ENCODE data around the gene RCAN2.
A peak's percentile ranks its signal among the peaks of the same experiment; 100 is the strongest.

The RCAN2 gene

DNA sequence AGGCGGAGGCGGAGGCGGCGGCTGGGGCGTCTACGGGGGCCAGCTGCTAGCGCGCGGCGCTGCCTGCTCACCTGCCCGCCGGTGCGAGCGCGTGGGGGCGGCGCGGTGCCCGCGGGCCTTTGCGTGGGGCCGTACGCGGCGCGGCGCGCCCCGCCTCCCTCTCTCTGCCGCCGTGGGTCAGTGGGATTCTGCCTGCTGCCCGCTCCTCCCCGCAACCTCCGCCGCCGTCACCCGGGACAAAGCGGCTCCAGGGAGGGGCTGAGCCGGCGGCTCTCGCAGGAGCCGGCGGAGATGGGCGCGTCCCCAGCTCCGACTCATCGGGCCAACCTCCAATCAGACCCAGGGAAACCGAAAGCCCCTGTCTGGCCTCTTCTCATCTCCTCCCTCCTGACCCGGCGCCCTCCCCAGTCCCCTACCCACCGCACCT lies at the start of gene RCAN2:
Gene RCAN2, minus strand, starts transcription at position 249 of the 427 bp plus-strand sequence.
- DNase-seq (ENCODE audit: insufficient read length, low spot score) (peak; percentile 48), FAIRE-seq (no peak)

DNA sequence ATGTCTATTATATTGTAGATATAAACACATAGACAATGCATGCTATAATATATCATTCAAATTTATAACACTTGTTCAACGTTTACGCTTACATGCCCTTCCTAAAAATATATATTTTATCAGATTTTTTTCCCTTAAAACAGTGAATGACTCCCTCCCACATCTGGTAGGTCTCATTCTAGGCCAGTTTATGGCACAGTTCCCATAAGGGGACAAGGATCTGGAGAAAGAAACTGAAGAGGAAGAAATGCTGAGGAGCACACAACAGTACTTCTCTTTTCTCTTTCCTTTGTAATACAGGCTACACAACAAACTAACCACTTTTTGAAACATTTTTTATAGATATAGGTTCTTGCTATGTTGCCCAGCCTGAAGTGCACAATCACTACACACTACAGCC lies 48.6 kb upstream of the RCAN2 start:
- no peak for FAIRE-seq
- DNase-seq (ENCODE audit: insufficient read length, low spot score) = no peak

DNA sequence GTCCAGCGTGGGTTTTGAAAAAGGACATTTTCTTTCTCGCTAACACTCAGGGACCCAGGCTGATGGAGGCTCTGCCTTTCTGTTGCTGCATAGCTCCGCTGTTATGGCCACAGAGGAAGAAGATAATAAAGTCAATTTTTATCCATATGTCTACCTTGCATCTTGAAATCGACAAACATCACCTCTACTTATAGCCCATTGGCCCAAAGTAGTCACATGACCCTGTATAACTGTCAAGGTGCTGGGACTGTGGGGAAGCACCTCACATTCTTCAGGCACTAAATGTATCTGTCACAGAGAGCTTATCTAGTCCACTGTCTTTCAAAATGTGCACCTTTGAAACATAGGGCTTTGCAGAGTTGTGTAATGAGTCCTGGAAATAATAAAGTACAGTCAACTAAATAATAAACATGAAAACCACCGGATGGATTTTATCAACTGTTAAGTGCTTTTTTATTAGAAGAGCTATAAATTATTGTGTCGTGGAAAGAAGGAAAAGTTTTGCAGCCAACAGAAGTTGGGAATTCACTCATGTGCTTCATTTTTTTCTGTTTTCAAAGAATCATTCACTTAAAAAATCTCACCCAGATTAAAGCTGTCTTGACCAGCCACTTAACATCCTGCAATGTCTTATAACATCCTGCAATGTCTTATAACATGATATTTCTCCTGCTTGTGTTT lies 47.7 kb upstream of the RCAN2 start:
- FAIRE-seq (no peak), DNase-seq (ENCODE audit: insufficient read length, low spot score) (no peak)

DNA sequence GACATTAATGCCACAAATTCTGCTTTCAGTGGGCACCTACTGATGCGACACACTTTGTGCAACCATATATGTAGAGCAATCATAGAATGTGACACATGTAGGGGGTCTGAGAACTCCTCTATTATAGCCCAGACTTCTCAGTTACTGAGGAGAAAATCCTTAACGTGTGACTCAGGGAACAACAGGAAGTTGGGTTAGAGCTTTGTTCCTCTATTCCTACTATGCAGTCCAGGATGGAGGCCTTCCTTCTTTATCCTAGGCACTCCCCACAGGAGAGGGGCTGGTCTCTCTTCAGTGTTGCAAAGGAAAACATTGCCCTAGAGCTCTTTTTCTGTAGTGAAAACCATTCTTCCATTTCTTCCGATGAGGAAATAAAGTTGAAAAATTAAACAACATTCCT lies 39.6 kb upstream of the RCAN2 start:
- no peak for FAIRE-seq
- no peak for DNase-seq (ENCODE audit: insufficient read length, low spot score)

DNA sequence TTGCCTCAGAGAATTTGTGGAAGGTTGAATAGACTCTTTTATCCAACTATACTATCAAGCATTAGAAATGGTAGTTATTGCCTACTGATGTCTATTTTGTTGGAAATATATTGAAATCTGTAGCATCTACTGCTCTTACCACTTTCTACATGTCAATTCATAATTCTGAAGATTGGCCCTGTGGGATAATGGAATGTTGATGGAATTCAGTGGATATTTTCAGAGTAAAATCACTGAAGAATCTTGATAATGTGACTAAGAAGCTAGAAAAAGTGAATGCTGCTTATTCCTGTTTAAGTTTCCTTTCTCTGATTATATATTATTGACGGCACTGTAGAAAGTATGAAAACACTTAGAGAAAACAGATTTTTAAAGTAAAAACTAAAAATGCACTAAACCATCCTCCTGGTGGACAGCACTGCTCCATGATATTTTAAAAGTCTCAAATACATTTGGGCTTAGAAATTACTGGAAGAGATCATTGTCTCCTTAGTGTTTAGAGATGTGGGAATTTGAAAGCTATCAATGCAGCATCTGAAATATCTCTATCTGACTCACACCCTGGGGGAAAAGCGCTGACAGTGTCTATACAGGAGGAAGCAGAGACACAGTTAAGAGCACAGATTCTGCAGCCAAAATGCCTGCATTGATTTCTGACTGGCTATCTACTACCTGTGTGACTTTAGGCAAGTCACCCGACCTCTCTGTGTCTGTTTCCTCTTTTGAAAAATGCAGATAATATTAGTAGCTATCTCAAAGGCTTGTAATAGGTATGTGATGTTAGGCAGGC lies 37.9 kb upstream of the RCAN2 start:
- no peak for DNase-seq (ENCODE audit: insufficient read length, low spot score)
- FAIRE-seq = no peak

DNA sequence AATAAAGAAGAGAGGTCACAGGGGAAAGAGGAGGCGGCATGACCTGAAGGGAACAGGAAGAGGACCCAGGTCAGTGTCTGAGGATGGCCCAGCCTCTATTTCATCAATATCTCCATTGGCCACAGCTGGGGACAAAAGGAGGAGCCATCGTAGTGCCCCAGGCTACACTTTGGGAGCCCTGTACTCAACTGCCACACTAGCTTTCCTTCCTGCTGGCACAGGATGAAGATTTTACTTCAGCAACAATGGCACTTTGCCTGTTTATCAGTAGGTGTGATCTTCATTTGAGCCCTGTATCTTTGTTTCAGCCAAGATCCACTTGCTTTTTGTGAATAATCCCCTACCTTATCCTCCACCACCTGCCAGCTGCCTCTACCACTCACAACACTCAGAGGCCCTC lies 35.4 kb upstream of the RCAN2 start:
- DNase-seq (ENCODE audit: insufficient read length, low spot score) (no peak), FAIRE-seq (no peak)

DNA sequence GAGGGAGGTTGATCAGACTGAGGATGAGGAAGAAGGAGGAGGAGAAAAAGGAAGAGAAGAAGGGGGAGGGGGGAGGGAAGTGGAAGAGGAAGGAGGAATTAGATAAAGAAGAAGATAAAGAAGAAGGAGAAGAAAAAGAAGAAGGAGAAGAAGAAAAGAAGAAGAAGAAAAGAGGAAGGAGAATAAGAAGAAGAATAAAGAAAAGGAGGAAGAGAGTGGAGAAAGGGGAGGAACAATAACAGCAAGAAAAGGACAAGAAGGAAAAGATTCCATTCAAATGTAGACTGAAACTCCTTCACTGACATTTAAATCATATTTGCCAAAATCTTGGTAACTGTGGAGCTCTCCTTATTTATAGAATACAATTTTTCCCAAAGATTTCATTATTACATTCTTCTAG lies 34.3 kb upstream of the RCAN2 start:
- DNase-seq (ENCODE audit: insufficient read length, low spot score) (no peak), FAIRE-seq (no peak)

DNA sequence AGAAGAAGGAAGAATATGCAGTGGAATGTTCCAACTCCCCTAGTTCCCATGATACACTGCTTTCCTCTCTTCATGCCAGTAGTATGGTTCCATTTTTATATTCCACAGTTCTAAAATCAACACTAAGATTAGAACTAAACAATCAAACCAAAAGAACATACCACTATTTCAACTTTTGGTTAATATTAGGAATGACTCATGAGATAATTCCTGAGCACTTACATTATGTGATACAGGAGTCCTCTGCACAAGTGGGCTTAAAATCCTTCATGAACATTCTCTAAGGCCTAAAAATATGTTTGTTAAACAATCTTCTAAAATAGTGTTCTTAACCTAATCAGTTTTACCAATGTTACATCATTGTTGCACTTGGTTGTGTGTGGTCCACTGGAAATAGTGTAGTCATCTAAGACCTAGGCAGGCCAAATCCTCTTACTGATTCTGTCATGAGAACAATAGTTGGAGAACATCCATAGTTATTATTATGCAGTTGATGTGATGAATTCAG lies 30.3 kb upstream of the RCAN2 start:
- DNase-seq (ENCODE audit: insufficient read length, low spot score) (no peak), FAIRE-seq (no peak)

DNA sequence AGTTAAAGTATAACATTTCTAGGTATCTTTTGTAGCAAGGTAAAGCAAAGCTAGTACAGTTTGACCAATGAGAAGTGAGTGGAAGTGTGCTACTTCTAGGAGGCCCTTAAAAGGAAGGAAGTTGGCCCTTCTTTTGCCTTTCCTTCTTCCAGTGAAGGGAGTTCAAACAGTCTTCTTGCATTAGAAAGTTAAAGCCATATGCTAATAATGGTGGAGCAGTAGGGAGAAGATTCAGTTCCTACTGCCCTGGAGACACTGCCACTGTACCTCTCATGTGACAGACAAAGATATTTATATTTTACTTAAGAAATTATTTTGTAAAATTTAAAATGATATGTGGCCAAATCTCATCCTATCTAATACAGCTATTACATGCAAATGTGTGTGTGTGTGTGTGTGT lies 26.0 kb upstream of the RCAN2 start:
- no peak for DNase-seq (ENCODE audit: insufficient read length, low spot score)
- no peak for FAIRE-seq

DNA sequence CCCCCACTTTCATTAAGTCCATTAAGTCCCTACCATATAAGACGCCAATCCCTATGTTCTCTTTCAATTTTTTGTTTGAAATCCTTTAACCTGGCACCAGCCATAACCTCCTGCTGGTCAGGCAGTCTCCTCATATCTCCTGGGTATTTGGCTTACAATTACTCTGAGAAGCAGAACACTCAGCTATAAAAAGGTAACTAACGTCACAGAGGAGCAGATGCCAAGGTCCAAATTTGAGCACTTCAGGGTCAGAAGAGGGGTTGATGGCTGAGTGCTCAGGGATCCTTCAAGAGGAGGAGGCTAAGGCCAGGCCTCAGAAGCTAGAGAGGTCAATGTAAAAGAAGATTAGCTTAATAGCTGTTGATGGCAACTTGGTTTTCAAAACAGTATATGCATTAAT lies 22.3 kb upstream of the RCAN2 start:
- DNase-seq (ENCODE audit: insufficient read length, low spot score) = no peak
- FAIRE-seq = no peak

DNA sequence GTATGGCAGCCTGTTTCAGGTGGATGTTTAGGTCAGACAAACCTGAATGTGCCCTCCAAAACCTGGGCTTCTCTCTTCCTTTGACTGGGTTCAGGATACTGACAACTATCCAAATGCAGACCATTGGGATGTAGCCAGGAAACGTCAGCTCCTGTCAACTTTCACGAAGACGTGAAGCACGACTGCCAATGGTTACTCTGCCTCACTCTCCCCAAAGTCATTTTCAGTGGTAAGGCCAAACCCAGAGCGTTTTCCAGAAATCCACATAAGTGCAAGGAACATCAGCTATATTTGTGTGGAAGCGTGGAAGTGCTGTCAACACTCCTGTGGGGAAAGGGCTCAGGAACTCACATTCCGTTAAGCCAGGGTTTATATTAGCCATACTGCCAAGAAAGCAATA lies 20.1 kb upstream of the RCAN2 start:
- DNase-seq (ENCODE audit: insufficient read length, low spot score) (no peak), FAIRE-seq (no peak)

DNA sequence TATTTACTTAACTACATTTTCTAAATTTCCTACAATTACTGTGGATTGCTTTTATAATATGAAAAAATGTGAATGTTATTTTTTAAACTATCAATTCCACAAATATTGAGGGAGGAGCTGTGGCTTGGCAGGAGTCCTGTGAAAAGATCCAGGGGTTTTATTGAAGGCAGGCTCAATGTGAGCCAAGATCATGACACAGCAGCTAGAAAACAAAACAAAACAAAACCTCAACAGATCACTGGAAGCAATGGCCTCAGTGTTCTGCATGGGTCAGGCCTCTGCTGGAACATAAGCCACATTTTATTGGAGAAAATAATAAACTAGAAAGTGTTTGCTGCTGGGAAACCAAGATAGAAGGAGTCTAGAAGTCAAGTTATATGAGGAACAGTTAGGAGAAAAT lies 19.4 kb upstream of the RCAN2 start:
- no peak for FAIRE-seq
- DNase-seq (ENCODE audit: insufficient read length, low spot score) = no peak

DNA sequence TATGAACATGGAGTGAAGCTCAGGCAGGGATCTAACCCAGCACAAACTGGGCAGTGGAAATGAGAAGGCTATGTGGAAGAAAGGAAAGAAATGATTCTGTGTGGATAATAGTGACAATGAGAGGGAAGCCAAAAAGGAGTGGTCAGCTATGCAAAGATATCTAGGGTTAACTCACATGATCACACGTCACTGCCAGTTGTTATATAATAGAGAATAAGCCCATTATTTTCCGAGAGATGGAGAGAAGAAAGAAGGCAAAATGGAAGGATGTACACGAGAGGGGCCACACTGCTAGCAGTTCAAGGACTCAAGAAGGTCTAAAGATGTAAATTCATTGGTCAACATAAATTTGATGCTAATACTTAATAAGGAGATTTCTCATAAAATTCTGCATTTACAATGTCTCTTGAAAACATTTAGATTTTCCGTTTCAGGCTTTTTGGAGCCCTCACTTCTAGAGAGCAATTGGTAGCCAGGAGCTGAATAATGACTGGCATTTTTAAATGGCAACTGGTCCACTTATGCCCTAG lies 18.8 kb upstream of the RCAN2 start:
- no peak for DNase-seq (ENCODE audit: insufficient read length, low spot score)
- FAIRE-seq = no peak

DNA sequence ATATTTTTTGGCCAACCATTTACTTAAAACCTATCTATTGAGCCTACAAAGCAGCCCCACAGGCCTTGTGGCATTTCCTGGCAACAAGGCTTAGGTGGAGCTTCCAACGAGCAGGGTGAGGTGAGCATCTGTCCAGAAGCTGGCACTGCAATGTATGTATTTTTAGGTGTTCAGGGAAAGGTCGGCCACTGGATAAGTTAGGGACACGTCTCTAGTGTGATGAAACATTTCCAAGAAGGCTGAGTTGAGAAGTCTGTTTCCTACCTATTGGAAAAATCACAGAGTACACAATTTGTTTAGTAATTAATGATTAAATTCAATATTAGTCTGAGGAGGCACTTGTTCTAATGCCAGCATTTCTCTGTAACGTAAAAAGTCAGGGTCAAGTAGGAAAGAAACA lies 17.8 kb upstream of the RCAN2 start:
- DNase-seq (ENCODE audit: insufficient read length, low spot score) = no peak
- FAIRE-seq = no peak

DNA sequence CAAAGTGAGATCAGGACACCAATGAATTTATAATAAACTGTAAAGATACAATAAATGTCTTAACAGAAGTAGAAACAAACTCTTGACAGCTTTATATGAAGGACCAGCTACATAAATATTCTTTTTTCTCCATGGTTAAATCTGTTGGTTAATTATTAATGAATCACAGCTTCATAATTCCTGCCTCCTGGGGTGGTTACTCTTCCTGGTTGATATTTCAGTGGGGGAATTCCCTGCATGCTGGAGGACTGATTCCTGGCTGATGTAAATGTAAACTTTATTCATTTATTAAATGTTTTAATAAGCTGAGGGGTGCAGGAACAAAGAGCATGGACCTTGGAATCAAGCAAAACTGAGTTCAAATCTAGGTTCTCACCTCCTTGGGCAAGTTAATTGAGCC lies 16.2 kb upstream of the RCAN2 start:
- no peak for DNase-seq (ENCODE audit: insufficient read length, low spot score)
- no peak for FAIRE-seq

DNA sequence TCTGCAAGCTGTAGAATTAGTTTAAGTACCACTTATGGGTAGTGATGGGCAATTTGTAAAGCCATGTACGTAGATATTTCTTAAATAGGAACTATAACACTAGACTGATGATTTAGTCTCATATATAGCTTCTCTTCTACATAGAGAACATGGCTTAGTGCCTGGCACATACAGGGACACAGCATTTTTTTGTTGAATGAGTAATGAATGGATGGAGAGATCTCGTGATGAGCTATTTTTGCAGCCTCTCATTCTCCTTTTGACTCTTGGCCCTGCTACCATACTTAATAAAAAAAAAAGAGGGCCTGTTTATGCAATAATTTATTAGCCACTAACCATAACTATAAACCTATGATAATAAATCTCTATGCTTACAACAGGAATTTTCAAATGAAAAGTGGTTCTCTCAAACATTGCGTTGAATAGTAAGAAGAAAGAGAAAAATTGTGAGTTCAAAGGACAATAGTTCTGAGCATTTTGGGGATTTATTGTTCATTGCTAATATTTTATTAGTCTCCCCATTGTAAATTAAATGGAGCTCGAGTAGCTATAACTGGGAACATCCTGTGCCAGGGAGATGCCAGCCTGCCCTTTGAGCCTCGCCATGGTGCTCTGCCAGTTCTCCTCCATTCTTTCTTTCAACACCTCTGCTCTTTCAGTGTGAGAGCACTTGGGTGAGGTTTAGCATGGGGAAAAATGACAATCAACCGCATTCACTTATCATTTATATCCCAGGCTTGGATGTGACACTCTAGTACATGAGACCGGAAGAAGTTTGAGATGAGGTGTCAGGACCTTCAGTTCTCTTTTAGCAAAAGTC lies 14.7 kb upstream of the RCAN2 start:
- FAIRE-seq = no peak
- DNase-seq (ENCODE audit: insufficient read length, low spot score) = no peak

DNA sequence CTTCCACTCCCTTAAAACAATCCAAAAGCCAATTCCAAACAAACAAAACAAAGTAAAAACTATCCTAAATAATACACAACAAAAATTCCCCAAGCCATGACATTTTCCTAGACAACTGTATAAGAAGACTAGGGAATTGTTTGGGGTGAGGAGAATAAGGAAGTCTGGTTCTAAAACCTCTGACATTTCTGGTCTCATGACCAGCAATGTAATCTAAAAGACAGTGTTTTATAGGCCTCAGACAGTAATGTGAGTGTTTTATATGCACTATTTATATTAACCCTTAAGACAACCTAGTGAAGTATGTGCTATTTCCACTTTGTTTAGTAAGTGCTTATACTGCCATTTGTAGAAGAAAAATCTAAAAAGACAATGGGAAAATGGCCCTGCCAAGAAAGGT lies 13.0 kb upstream of the RCAN2 start:
- DNase-seq (ENCODE audit: insufficient read length, low spot score) = no peak
- FAIRE-seq = no peak

DNA sequence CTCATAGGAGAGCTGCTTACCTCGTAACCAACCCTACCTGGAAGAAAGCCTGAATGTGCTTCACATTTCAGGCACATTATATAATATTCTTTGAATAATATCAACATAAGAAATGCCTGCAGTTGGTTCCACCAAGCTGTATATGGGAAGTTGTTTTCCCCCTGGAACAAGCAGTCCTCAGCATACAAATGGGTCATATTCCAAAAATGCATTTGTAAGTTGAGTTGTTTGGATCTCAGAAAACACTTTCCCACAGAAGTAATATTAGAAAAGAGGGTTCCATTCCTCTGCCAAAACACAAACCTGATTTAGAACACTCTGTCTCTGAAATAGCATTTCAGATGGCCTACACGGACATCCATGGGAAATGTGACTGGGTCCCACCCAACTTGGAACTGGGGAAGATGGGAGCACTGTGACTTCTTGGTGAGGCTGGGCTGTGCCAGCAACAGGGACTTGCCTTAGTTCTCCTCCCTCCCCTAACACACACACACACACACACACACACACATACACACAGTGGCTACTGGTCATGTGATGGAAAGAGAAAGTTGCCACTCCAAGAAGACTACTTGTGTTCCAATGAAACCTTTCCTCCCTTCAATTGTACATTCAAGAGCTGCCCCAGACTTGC lies 11.4 kb upstream of the RCAN2 start:
- no peak for FAIRE-seq
- no peak for DNase-seq (ENCODE audit: insufficient read length, low spot score)

DNA sequence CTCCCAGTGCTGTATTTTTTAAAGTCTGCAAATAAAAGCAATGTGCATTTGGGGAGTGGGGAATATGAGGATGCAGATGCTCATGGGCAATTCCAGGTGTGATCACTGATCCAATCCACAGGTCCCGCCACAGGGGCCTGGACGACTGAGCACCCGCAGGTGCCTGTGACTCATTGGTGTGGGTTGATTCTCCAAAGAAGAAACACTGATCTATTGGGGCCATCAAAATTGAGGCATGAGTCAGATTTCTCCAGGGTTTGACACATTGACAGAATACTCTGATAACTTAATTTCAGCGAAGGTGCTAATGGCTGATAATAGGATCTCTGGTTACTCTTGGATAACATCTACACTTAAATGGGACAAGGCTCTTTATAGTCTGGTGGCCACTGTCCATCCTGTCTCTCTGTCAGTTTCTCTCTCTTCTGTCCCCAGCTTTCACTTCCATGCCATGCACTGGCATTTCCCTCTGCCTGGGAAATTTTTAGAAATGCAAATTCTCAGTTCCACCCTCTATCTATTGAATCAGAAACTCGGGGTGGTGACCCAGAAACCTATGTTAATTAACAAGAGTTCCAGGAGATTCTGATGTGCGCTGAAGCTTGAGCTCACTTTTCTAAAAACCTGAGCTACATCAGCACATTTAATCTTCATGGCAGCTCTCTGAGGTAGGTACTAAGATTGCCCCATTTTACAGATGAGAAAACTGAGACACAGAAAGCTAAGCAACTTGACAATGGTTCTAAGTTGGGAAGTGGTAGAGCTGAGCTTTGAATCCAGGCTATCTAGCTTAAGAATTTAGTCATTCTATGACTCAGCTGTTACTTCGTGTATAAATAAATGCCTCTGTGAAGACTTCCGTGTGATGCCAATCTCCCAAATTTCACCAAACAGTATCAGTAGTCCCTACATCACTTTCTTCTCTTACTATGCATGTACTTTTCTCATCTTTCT lies 10.2 kb upstream of the RCAN2 start:
- no peak for FAIRE-seq
- no peak for DNase-seq (ENCODE audit: insufficient read length, low spot score)

DNA sequence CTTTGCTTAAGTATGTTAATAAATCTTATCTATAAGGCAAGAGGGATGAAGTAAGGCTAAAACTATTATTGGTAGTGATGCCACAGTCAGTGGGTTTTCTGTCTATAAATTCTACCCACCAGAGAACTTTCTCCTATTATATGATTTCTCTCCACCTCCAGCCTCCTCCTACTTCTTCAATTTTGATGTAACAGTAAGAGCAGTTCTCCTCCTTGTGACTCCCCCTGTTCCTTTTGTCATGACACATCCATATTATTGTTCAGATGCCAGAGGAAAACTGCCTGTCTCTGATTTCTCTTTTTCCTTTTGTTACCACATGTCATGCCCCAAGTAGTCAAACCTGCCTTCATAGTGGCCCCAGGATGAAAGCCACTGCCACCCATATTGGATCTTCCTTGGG lies 9.1 kb upstream of the RCAN2 start:
- DNase-seq (ENCODE audit: insufficient read length, low spot score) = no peak
- no peak for FAIRE-seq

Data from GM19239 (cell line).